Prostate gland (tissue), 2 donors: ENCODE results near the gene FAM20A.

Source experiments
- POLR2A ChIP-seq: fragments of 450-650 bp; IDR thresholded peaks from one replicate; pipeline ENCODE4 v1.6.1; 2016; ENCODE audit warnings: antibody characterized with exemption, mild to moderate bottlenecking
- TF ChIP-seq, protein P1 (sequence below), 4 experiments: fragments of 200-600 bp in 2 of 4; fragments of 450-650 bp in 2 of 4; sonication (generic) in 2 of 4; IDR thresholded peaks; 1 replicate in 3 of 4; 2 replicates in 1 of 4; pipeline ENCODE4 v1.5.1; 2016 to 2019; ENCODE audit warnings: antibody characterized with exemption in 4 of 4, mild to moderate bottlenecking in 2 of 4, moderate library complexity in 2 of 4

DNA sequence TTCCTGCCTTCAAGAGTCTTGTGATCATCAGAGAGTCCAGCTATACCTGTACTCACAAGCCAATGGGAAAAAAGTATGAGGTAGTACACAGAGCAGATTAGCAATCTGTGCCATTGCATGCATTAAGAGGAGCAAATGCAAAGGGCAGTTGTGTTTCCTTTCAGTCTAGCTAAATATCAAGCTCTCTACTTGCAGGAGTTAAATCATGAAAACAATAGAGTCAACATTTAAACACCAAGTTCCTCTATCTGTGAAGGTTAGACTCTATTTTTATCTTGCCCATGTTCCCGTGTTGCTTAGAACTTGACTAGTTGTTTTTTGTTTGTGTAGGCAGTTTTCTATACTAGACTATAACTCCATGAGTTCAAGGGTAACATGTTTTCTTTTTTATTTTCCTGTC lies 4.7 kb upstream of the FAM20A start:
- TF ChIP-seq, protein P1, sequence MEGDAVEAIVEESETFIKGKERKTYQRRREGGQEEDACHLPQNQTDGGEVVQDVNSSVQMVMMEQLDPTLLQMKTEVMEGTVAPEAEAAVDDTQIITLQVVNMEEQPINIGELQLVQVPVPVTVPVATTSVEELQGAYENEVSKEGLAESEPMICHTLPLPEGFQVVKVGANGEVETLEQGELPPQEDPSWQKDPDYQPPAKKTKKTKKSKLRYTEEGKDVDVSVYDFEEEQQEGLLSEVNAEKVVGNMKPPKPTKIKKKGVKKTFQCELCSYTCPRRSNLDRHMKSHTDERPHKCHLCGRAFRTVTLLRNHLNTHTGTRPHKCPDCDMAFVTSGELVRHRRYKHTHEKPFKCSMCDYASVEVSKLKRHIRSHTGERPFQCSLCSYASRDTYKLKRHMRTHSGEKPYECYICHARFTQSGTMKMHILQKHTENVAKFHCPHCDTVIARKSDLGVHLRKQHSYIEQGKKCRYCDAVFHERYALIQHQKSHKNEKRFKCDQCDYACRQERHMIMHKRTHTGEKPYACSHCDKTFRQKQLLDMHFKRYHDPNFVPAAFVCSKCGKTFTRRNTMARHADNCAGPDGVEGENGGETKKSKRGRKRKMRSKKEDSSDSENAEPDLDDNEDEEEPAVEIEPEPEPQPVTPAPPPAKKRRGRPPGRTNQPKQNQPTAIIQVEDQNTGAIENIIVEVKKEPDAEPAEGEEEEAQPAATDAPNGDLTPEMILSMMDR (IDR thresholded peaks at IDR 0.05) = no peak
- no peak for TF ChIP-seq POLR2A
